OCI-LY7 (cell line): Measurements from ENCODE around the gene HTR3D. TPM values are rescaled to one million over a fixed set of nuclear protein-coding genes. Genes with fewer than 3 reads are reported as not detected.
A peak's percentile ranks its signal among the peaks of the same experiment; 100 is the strongest.

Source experiments
- BruUV-seq: library from RNA; stranded (reverse); fragments of 400-500 nt; replicated peaks from 2 replicates; lab custom pipeline; 2021; lab: Mats Ljungman, UMichigan
- CTCF ChIA-PET: fragments of 300-600 bp; sonication (Branson Sonifier 250); formaldehyde crosslinking; loops from one replicate; lab custom pipeline; 2022; ENCODE audit warnings: antibody characterized with exemption; ENCODE audit not compliant: unreplicated experiment; lab: Charles Lee
- POLR2A ChIA-PET: fragments of 300-600 bp; sonication (Branson Sonifier 250); formaldehyde crosslinking; loops from one replicate; lab custom pipeline; 2022; ENCODE audit warnings: antibody characterized with exemption; lab: Charles Lee
- DNase-seq: peaks from one replicate; pipeline ENCODE4 v3.0.0-alpha.2; 2015; ENCODE audit warnings: low spot score
- H2AFZ ChIP-seq: fragments of 200-600 bp; sonication (generic), shearing (Covaris generic); 2 replicates; pipeline ENCODE4 v1.6.1; 2014; ENCODE audit warnings: mild to moderate bottlenecking, antibody characterized with exemption, low read length, moderate library complexity
- H3K27ac ChIP-seq: fragments of 200-600 bp; sonication (generic); 2 replicates; pipeline ENCODE4 v1.5.1; 2014; ENCODE audit warnings: mixed run types, low read depth, mild to moderate bottlenecking, moderate library complexity, low read length, inconsistent platforms; ENCODE audit not compliant: poor library complexity, severe bottlenecking
- H3K36me3 ChIP-seq: fragments of 200-600 bp; sonication (generic); 2 replicates; pipeline ENCODE4 v1.6.1; 2014; ENCODE audit warnings: mild to moderate bottlenecking, antibody characterized with exemption, low read length, moderate library complexity, mixed read lengths; ENCODE audit not compliant: insufficient read depth
- H3K4me1 ChIP-seq: fragments of 200-600 bp; sonication (generic); 2 replicates; pipeline ENCODE4 v1.5.1; 2014; ENCODE audit warnings: mild to moderate bottlenecking, low read length; ENCODE audit not compliant: insufficient read depth, poor library complexity, severe bottlenecking
- H3K4me2 ChIP-seq: fragments of 200-600 bp; sonication (generic); 2 replicates; pipeline ENCODE4 v1.6.1; 2014; ENCODE audit warnings: mild to moderate bottlenecking, low read length
- H3K4me3 ChIP-seq: fragments of 200-600 bp; sonication (generic); 2 replicates; pipeline ENCODE4 v1.5.1; 2014; ENCODE audit warnings: mild to moderate bottlenecking, low read depth, low read length; ENCODE audit not compliant: poor library complexity, severe bottlenecking
- H3K79me2 ChIP-seq: fragments of 200-600 bp; sonication (generic); 2 replicates; pipeline ENCODE4 v1.6.1; 2016; ENCODE audit warnings: low read depth, mild to moderate bottlenecking, low read length, moderate library complexity, mixed read lengths; ENCODE audit not compliant: insufficient read depth
- H3K9me2 ChIP-seq: fragments of 200-600 bp; sonication (generic); 2 replicates; pipeline ENCODE4 v1.6.1; 2016; ENCODE audit warnings: mild to moderate bottlenecking, low read length, mixed read lengths; ENCODE audit not compliant: insufficient read depth
- H3K9me3 ChIP-seq: fragments of 200-600 bp; sonication (generic); 2 replicates; pipeline ENCODE4 v1.6.1; 2014; ENCODE audit warnings: mild to moderate bottlenecking, mixed run types, low read length, mixed read lengths
- H4K20me1 ChIP-seq: fragments of 200-600 bp; sonication (generic); 2 replicates; pipeline ENCODE4 v1.6.1; 2014; ENCODE audit warnings: mild to moderate bottlenecking, antibody characterized with exemption, low read length, moderate library complexity, mixed read lengths; ENCODE audit not compliant: insufficient read depth
- EZH2phosphoT487 ChIP-seq: fragments of 200-600 bp; sonication (generic); IDR thresholded peaks from 2 replicates; pipeline ENCODE4 v1.6.1; 2018; ENCODE audit warnings: low read depth, borderline replicate concordance, mild to moderate bottlenecking, mixed run types, antibody characterized with exemption, low read length, moderate library complexity, mixed read lengths
- intact Hi-C: fragments of 100-400 bp; cut with micrococcal nuclease; formaldehyde crosslinking; loops from one replicate; pipeline ENCODE4 v1.10.0; 2022; ENCODE audit not compliant: unreplicated experiment
- total RNA-seq, 2 experiments: library from RNA; depleted of rRNA in 1 of 2; stranded (reverse); fragments of >200 nt in 1 of 2; shearing (Covaris generic) in 1 of 2; gene quantifications; 2 replicates each; pipeline ENCODE4 v1.2.3, GENCODE V29; 2014 to 2022
- TF ChIP-seq, protein P1 (sequence below): fragments of 200-600 bp; sonication (generic); conservative IDR thresholded peaks from 2 replicates; pipeline ENCODE4 v1.5.1; 2014; ENCODE audit warnings: mild to moderate bottlenecking, antibody characterized with exemption, low read length, moderate library complexity, mixed read lengths

Gene HTR3D
- total RNA-seq, 2 experiments from 2014 or later: not detected

GRCh38 chr3:184011937-184012889 is 19.3 kb upstream of the HTR3D start:
- Histone ChIP-seq H3K9me2 (no peaks in the 10 kb centered on the region), H3K27ac (no peak overlapping the region), H3K36me3 (peaks cover 50% of the 10 kb centered on the region), H2AFZ (no peak overlapping the region), H3K4me2 (no peak overlapping the region), H3K4me1 (peaks cover 32% of the 10 kb centered on the region), H4K20me1 (no peaks in the 10 kb centered on the region), H3K79me2 (peaks cover 4% of the 10 kb centered on the region; the same call in 1 of the 2 replicates), H3K9me3 (no peaks in the 10 kb centered on the region), H3K4me3 (no peak overlapping the region)
- ChIA-PET POLR2A (interaction anchor here (0.6 to 0.7 kb wide), 3 partner anchors 15 to 697 kb away, joined by 3 to 5 read pairs (median 3); no protein-coding TSS in a partner anchor), CTCF (no interaction called here)
- DNase-seq: no peak
- TF ChIP-seq, protein P1, sequence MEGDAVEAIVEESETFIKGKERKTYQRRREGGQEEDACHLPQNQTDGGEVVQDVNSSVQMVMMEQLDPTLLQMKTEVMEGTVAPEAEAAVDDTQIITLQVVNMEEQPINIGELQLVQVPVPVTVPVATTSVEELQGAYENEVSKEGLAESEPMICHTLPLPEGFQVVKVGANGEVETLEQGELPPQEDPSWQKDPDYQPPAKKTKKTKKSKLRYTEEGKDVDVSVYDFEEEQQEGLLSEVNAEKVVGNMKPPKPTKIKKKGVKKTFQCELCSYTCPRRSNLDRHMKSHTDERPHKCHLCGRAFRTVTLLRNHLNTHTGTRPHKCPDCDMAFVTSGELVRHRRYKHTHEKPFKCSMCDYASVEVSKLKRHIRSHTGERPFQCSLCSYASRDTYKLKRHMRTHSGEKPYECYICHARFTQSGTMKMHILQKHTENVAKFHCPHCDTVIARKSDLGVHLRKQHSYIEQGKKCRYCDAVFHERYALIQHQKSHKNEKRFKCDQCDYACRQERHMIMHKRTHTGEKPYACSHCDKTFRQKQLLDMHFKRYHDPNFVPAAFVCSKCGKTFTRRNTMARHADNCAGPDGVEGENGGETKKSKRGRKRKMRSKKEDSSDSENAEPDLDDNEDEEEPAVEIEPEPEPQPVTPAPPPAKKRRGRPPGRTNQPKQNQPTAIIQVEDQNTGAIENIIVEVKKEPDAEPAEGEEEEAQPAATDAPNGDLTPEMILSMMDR: no peak
- TF ChIP-seq EZH2phosphoT487: no peak
- intact Hi-C loops: no loop called here
- no TSS peak for BruUV-seq

DNA sequence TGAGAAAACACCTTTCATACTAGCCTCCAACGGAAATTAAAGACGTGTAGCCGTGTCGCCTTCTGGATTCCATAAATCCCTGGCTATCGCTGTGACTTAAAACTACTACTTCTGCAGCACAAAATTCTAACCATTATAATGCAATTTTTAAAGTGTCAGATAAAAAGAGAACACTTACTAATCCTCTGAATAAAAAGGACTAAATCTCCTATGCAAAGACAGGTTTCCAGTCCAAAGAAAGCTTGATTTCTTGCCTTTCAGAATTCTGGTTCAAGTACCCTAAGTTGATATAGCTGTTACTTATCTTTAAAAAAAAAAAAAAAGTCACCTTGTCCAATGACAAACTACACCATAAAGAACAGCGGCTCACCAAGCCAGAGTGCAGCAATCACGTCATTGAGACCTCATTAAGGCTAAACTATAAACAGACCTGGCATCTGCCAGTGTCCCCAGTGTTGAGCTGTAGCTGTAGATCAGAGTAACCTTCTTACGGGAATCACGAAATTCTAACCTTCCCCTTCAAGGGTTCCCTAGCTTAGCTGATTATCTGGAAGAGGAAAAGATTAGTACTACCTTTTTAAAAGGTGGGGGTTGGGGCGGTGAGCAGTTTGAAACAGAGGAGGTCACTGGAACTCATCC is 16.0 kb upstream of the HTR3D start:
- peaks cover 23% of the 10 kb centered on the region for H3K4me1 ChIP-seq
- H3K4me2 ChIP-seq: peak overlapping the region; percentile 88
- TF ChIP-seq, protein P1: no peak
- TF ChIP-seq EZH2phosphoT487: no peak
- no peak overlapping the region for H2AFZ ChIP-seq
- no peaks in the 10 kb centered on the region for H3K9me3 ChIP-seq
- H3K79me2 ChIP-seq: peaks cover 4% of the 10 kb centered on the region; the same call in 1 of the 2 replicates
- H3K36me3 ChIP-seq: peaks cover 24% of the 10 kb centered on the region
- intact Hi-C loops: no loop called here
- no peaks in the 10 kb centered on the region for H4K20me1 ChIP-seq
- DNase-seq: no peak
- ChIA-PET POLR2A (interaction anchor here (0.6 to 4.3 kb wide), 6 partner anchors 9 to 932 kb away, joined by 3 to 28 read pairs (median 4); no protein-coding TSS in a partner anchor), CTCF (interaction anchor here (1.2 to 1.3 kb wide), 2 partner anchors 111 to 119 kb away, joined by 3 to 4 read pairs; no protein-coding TSS in a partner anchor)
- H3K4me3 ChIP-seq: no peak overlapping the region
- no peaks in the 10 kb centered on the region for H3K9me2 ChIP-seq
- no TSS peak for BruUV-seq
- no peak overlapping the region for H3K27ac ChIP-seq
